ENCODE measurements around the gene MS4A3.
"Not testable (repeated sequence)": the region's sequence is repeated elsewhere in the genome, so short reads cannot be mapped to it uniquely, and the experiment has no call there.

The MS4A3 gene

DNA sequence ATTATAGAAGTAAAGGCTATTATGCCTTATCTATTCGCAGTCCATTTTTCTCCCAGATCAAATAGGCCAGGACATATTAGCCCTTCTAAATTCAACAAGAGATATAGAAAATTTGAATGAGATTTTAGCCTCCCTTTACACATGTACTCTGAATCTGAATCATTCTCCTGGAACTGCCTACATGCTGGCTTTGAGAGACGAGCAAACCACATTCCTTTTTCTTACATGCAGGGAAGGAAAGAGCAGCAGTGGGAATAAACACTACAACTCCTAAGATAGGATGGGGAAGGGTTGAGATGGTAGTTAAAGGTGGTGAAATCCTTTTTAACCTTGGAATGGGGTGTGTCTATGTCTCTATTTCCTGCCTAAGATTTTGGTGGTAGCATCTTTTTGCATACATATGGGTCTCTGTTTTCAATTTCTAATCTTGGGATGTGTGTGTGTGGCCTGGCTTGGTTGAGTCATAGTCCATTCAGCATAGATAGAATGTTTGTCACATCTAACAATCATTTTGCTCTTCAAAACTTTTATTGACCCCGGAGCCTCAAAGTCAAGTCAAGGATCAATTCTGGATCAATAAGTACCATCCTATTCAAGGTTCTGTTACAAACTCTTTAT, 27.3 kb upstream of the MS4A3 start:
- Histone ChIP-seq H3K36me3 (ENCODE audit: insufficient read depth, low read length) (no peaks in the 10 kb centered on the region), H3K4me2 (ENCODE audit: low read length) (no peak overlapping the region), H3K27me3 (ENCODE audit: insufficient read depth, low read length) (no peaks in the 10 kb centered on the region), H4K20me1 (ENCODE audit: insufficient read depth, low read length) (no peaks in the 10 kb centered on the region), H2AFZ (ENCODE audit: low read length) (no peak overlapping the region), H3K79me2 (ENCODE audit: insufficient read depth, low read length) (no peaks in the 10 kb centered on the region), H3K9ac (ENCODE audit: low read length) (no peak overlapping the region), H3K27ac (ENCODE audit: low read depth, low read length, poor library complexity, severe bottlenecking) (no peak overlapping the region), H3K4me3 (ENCODE audit: low read depth, low read length, poor library complexity, severe bottlenecking) (no peak overlapping the region), H3F3A (ENCODE audit: insufficient read depth, low read length) (no peaks in the 10 kb centered on the region), H3K9me3 (ENCODE audit: low read length) (no peaks in the 10 kb centered on the region), H3K9me2 (ENCODE audit: low read depth, low read length) (no peaks in the 10 kb centered on the region), H3K4me1 (ENCODE audit: insufficient read depth, low read length, severe bottlenecking) (no peaks in the 10 kb centered on the region)
- no peak for TF ChIP-seq EZH2 (IDR thresholded peaks at IDR 0.05; ENCODE audit: borderline replicate concordance, low read length)

DNA sequence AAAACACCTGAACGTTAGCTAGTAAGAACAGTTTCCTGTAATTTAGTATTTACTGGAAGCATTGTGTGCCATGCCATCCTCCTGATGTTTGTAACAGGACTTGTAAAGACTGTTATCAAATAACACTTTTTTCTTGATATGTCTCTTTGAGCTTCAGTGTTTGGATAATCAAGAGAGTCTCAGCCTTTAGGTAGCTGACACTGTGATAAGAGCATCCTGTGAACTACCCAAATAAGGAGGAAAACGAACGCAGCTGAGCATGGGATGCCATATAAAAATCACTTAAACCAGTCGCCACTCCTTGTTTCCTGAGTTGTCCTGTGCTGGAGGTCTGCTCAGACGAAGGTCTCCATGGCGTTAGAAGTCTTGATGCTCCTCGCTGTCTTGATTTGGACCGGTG, 16.4 kb upstream of the MS4A3 start, which contains the start of gene OOSP2:
TSS of gene OOSP2 (plus strand) at position 301 of the 400 bp plus-strand sequence. CDS start at position 352, 51 bp downstream.
- Histone ChIP-seq H3K79me2 (ENCODE audit: insufficient read depth, low read length) (no peaks in the 10 kb centered on the region), H3K4me1 (ENCODE audit: insufficient read depth, low read length, severe bottlenecking) (no peaks in the 10 kb centered on the region), H3K27me3 (ENCODE audit: insufficient read depth, low read length) (no peaks in the 10 kb centered on the region), H4K20me1 (ENCODE audit: insufficient read depth, low read length) (no peaks in the 10 kb centered on the region), H3K9ac (ENCODE audit: low read length) (no peak within 1 kb of the TSS), H3K4me2 (ENCODE audit: low read length) (no peak within 1 kb of the TSS), H3K4me3 (ENCODE audit: low read depth, low read length, poor library complexity, severe bottlenecking) (no peak within 1 kb of the TSS), H2AFZ (ENCODE audit: low read length) (no peak within 1 kb of the TSS), H3K9me2 (ENCODE audit: low read depth, low read length) (no peaks in the 10 kb centered on the region), H3F3A (ENCODE audit: insufficient read depth, low read length) (no peaks in the 10 kb centered on the region), H3K27ac (ENCODE audit: low read depth, low read length, poor library complexity, severe bottlenecking) (no peak within 1 kb of the TSS), H3K36me3 (ENCODE audit: insufficient read depth, low read length) (no peaks in the 10 kb centered on the region), H3K9me3 (ENCODE audit: low read length) (no peaks in the 10 kb centered on the region)
- no peak for TF ChIP-seq EZH2 (IDR thresholded peaks at IDR 0.05; ENCODE audit: borderline replicate concordance, low read length)
- TF ChIP-seq, protein P1, sequence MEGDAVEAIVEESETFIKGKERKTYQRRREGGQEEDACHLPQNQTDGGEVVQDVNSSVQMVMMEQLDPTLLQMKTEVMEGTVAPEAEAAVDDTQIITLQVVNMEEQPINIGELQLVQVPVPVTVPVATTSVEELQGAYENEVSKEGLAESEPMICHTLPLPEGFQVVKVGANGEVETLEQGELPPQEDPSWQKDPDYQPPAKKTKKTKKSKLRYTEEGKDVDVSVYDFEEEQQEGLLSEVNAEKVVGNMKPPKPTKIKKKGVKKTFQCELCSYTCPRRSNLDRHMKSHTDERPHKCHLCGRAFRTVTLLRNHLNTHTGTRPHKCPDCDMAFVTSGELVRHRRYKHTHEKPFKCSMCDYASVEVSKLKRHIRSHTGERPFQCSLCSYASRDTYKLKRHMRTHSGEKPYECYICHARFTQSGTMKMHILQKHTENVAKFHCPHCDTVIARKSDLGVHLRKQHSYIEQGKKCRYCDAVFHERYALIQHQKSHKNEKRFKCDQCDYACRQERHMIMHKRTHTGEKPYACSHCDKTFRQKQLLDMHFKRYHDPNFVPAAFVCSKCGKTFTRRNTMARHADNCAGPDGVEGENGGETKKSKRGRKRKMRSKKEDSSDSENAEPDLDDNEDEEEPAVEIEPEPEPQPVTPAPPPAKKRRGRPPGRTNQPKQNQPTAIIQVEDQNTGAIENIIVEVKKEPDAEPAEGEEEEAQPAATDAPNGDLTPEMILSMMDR (IDR thresholded peaks at IDR 0.05; ENCODE audit: low read length) = no peak

DNA sequence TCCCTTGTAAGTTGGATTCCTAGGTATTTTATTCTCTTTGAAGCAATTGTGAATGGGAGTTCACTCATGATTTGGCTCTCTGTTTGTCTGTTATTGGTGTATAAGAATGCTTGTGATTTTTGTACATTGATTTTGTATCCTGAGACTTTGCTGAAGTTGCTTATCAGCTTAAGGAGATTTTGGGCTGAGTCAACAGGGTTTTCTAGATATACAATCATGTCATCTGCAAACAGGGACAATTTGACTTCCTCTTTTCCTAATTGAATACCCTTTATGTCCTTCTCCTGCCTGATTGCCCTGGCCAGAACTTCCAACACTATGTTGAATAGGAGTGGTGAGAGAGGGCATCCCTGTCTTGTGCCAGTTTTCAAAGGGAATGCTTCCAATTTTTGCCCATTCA, 6.0 kb upstream of the MS4A3 start:
- not testable (repeated sequence) for H3K4me2 ChIP-seq (ENCODE audit: low read length); H3K27ac ChIP-seq (ENCODE audit: low read depth, low read length, poor library complexity, severe bottlenecking); H3K4me3 ChIP-seq (ENCODE audit: low read depth, low read length, poor library complexity, severe bottlenecking); H3K27me3 ChIP-seq (ENCODE audit: insufficient read depth, low read length); H3K4me1 ChIP-seq (ENCODE audit: insufficient read depth, low read length, severe bottlenecking); H3F3A ChIP-seq (ENCODE audit: insufficient read depth, low read length); H4K20me1 ChIP-seq (ENCODE audit: insufficient read depth, low read length); H3K9ac ChIP-seq (ENCODE audit: low read length); H3K79me2 ChIP-seq (ENCODE audit: insufficient read depth, low read length); H3K9me2 ChIP-seq (ENCODE audit: low read depth, low read length); H2AFZ ChIP-seq (ENCODE audit: low read length); H3K36me3 ChIP-seq (ENCODE audit: insufficient read depth, low read length); H3K9me3 ChIP-seq (ENCODE audit: low read length)

DNA sequence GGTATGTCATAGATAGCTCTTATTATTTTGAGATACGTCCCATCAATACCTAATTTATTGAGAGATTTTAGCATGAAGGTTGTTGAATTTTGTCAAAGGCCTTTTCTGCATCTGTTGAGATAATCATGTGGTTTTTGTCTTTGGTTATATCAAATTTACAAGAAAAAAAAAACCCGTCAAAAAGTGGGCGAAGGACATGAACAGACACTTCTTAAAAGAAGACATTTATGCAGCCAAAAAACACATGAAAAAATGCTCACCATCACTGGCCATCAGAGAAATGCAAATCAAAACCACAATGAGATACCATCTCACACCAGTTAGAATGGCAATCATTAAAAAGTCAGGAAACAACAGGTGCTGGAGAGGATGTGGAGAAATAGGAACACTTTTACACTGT, 5.6 kb upstream of the MS4A3 start:
- H3K27ac ChIP-seq (ENCODE audit: low read depth, low read length, poor library complexity, severe bottlenecking); H3K36me3 ChIP-seq (ENCODE audit: insufficient read depth, low read length); H3K9me2 ChIP-seq (ENCODE audit: low read depth, low read length); H3F3A ChIP-seq (ENCODE audit: insufficient read depth, low read length); H2AFZ ChIP-seq (ENCODE audit: low read length); H3K4me2 ChIP-seq (ENCODE audit: low read length); H3K9me3 ChIP-seq (ENCODE audit: low read length); H3K27me3 ChIP-seq (ENCODE audit: insufficient read depth, low read length); H3K9ac ChIP-seq (ENCODE audit: low read length); H3K4me3 ChIP-seq (ENCODE audit: low read depth, low read length, poor library complexity, severe bottlenecking); H4K20me1 ChIP-seq (ENCODE audit: insufficient read depth, low read length); H3K4me1 ChIP-seq (ENCODE audit: insufficient read depth, low read length, severe bottlenecking); H3K79me2 ChIP-seq (ENCODE audit: insufficient read depth, low read length): not testable (repeated sequence)

Data from OCI-LY1 (cell line).